ENCODE data around the gene HSDL2. TPM values are rescaled to one million over a fixed set of nuclear protein-coding genes. Genes with fewer than 3 reads are reported as not detected.

HSDL2 gene
- total RNA-seq, 6 experiments from 2014 or later: 65.8 to 96.8 (median 79.8) TPM

GRCh38 chr9:112404508-112404932 lies 24.6 kb downstream of the HSDL2 start:
- no peak for DNase-seq
- no peaks in the 10 kb centered on the region for H3K9me3 ChIP-seq
- H3K4me3 ChIP-seq: no peak overlapping the region
- no peak for ATAC-seq
- peaks cover 0 to 26% (median 1%) of the 10 kb centered on the region in 4 donors for H3K4me1 ChIP-seq
- intact Hi-C loops (cut with DNase I): no loop called here
- no peak overlapping the region for H3K27ac ChIP-seq
- no peak for TF ChIP-seq POLR2A (IDR thresholded peaks at IDR 0.05)
- TF ChIP-seq CTCF (IDR thresholded peaks at IDR 0.05): no peak
- no peaks in the 10 kb centered on the region for H3K27me3 ChIP-seq
- WGBS (ENCODE audit: insufficient coverage, low coverage, low lambda C conversion rate, missing lambda C conversion rate): 79% methylated on average over 3 of the region's 3 CpGs
- peaks cover 0 to 24% (median 16%) of the 10 kb centered on the region in 4 donors for H3K36me3 ChIP-seq

DNA sequence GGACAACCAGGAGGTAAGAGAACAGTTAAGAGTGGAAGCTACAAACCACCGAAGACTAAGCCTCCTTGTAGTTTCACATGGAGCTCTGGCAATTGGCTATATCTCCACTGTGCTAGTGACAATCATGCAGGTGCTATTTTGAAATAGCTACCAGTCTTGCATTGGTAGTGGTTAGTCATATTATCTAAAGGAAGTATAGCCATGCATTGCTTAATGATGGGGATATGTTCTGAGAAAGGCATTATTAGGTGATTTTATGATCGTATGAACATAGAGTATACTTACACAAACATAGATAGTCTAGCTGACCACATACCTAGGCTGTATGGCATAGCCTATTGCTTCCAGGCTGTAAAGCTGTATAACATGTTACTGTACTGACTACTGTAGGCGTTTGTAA lies 28.4 kb downstream of the HSDL2 start:
- 91% methylated on average over 3 of the region's 3 CpGs for WGBS (ENCODE audit: insufficient coverage, low coverage, low lambda C conversion rate, missing lambda C conversion rate)
- Histone ChIP-seq H3K4me1 (peaks cover 0 to 19% (median 4%) of the 10 kb centered on the region in 4 donors), H3K9me3 (no peaks in the 10 kb centered on the region), H3K27me3 (no peaks in the 10 kb centered on the region), H3K27ac (no peak overlapping the region), H3K36me3 (peaks cover 0 to 35% (median 19%) of the 10 kb centered on the region in 4 donors), H3K4me3 (no peak overlapping the region)
- TF ChIP-seq CTCF (IDR thresholded peaks at IDR 0.05) (no peak), POLR2A (IDR thresholded peaks at IDR 0.05) (no peak)
- ATAC-seq (no peak), DNase-seq (no peak)
- intact Hi-C loops (cut with DNase I): no loop called here

GRCh38 chr9:112408819-112409218 lies 28.9 kb downstream of the HSDL2 start:
- H3K4me3 ChIP-seq: no peak overlapping the region
- DNase-seq: no peak
- H3K4me1 ChIP-seq: peaks cover 0 to 16% (median 3%) of the 10 kb centered on the region in 4 donors
- no peaks in the 10 kb centered on the region for H3K27me3 ChIP-seq
- no peak for ATAC-seq
- no peaks in the 10 kb centered on the region for H3K9me3 ChIP-seq
- peaks cover 0 to 35% (median 19%) of the 10 kb centered on the region in 4 donors for H3K36me3 ChIP-seq
- TF ChIP-seq POLR2A (IDR thresholded peaks at IDR 0.05): no peak
- TF ChIP-seq CTCF (IDR thresholded peaks at IDR 0.05): no peak
- intact Hi-C loops (cut with DNase I): no loop called here
- H3K27ac ChIP-seq: no peak overlapping the region
- 94% methylated on average over 4 of the region's 4 CpGs for WGBS (ENCODE audit: insufficient coverage, low coverage, low lambda C conversion rate, missing lambda C conversion rate)

DNA sequence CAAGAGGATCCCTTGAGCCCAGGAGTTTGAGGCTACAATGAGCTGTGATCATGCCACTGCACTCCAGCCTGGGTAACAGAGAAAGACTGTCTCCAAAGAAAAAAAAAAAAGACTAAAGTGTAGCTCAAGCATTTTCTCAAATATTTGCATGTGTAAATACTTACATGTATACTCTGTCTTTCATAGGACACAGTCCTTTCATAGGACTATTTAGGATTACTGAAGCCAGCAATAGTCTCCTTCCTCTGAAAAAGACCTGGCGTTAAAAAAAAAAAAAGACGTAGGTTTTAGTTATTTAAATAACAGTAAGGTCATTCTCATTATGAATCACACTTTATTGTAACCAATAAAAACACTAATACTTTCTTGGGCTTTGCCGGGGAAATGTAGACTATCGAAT lies 29.9 kb downstream of the HSDL2 start:
- WGBS (ENCODE audit: insufficient coverage, low coverage, low lambda C conversion rate, missing lambda C conversion rate): 94% methylated on average over 4 of the region's 4 CpGs
- H3K27ac ChIP-seq: no peak overlapping the region
- ATAC-seq: no peak

More for the DNA sequence above, 29.9 kb downstream of the HSDL2 start:
- Histone ChIP-seq H3K36me3 (peaks cover 0 to 40% (median 19%) of the 10 kb centered on the region in 4 donors), H3K9me3 (no peaks in the 10 kb centered on the region), H3K4me1 (peaks cover 0 to 10% (median 3%) of the 10 kb centered on the region in 4 donors), H3K27me3 (no peaks in the 10 kb centered on the region), H3K4me3 (no peak overlapping the region)
- TF ChIP-seq POLR2A (IDR thresholded peaks at IDR 0.05) (no peak), CTCF (IDR thresholded peaks at IDR 0.05) (no peak)
- intact Hi-C loops (cut with DNase I): no loop called here
- no peak for DNase-seq
